ENCODE measurements around the gene ARHGAP26.

DNA sequence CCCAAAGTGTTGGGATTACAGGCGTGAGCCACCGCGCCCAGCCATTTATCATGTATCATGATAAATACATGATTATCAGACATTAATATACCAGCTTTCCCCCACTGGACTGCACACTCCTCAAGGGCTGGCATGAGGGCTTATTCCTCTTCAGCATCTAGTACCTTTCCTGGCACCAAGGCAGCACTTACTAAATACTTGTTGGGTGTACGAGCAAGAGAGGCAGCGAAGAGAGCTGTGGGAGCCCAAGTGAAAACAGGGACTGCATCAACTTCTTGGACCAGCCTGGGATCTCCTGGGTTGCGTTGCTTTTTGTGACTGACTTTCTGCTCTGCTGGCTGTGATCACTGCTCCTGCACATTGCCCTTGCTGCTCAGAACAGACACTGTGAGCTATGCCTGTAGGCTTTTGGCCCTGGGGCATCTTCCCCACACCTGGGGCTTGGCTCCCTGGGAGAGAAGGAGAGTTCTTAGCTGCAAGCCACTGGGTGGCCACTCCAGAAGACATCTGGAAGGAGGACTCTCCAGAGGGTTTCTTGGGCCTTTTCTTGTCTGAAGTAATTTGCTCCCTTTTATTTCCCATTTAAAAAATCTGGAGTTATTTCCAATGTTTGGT lies 409.1 kb downstream of the ARHGAP26 start:
- TF ChIP-seq, protein P1, sequence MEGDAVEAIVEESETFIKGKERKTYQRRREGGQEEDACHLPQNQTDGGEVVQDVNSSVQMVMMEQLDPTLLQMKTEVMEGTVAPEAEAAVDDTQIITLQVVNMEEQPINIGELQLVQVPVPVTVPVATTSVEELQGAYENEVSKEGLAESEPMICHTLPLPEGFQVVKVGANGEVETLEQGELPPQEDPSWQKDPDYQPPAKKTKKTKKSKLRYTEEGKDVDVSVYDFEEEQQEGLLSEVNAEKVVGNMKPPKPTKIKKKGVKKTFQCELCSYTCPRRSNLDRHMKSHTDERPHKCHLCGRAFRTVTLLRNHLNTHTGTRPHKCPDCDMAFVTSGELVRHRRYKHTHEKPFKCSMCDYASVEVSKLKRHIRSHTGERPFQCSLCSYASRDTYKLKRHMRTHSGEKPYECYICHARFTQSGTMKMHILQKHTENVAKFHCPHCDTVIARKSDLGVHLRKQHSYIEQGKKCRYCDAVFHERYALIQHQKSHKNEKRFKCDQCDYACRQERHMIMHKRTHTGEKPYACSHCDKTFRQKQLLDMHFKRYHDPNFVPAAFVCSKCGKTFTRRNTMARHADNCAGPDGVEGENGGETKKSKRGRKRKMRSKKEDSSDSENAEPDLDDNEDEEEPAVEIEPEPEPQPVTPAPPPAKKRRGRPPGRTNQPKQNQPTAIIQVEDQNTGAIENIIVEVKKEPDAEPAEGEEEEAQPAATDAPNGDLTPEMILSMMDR (IDR thresholded peaks at IDR 0.05; ENCODE audit: low read depth, low read length, missing input control), result no peak
- TF ChIP-seq, protein P2, sequence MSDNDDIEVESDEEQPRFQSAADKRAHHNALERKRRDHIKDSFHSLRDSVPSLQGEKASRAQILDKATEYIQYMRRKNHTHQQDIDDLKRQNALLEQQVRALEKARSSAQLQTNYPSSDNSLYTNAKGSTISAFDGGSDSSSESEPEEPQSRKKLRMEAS (IDR thresholded peaks at IDR 0.05), result no peak
- TF ChIP-seq HNF4A (conservative IDR thresholded peaks at IDR 0.05) (no peak), TAF1 (conservative IDR thresholded peaks at IDR 0.05) (no peak), YY1 (IDR thresholded peaks at IDR 0.05) (no peak), JUND (IDR thresholded peaks at IDR 0.05) (no peak), NR2F2 (IDR thresholded peaks at IDR 0.05) (no peak), SP1 (IDR thresholded peaks at IDR 0.05) (no peak), GABPA (IDR thresholded peaks at IDR 0.05 in 1 of 2, conservative IDR thresholded peaks at IDR 0.05 in 1 of 2) (no peak), FOXA1 (IDR thresholded peaks at IDR 0.05) (no peak)
- TF ChIP-seq, protein P3, sequence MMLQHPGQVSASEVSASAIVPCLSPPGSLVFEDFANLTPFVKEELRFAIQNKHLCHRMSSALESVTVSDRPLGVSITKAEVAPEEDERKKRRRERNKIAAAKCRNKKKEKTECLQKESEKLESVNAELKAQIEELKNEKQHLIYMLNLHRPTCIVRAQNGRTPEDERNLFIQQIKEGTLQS (IDR thresholded peaks at IDR 0.05), result no peak
- TF ChIP-seq, protein P4, sequence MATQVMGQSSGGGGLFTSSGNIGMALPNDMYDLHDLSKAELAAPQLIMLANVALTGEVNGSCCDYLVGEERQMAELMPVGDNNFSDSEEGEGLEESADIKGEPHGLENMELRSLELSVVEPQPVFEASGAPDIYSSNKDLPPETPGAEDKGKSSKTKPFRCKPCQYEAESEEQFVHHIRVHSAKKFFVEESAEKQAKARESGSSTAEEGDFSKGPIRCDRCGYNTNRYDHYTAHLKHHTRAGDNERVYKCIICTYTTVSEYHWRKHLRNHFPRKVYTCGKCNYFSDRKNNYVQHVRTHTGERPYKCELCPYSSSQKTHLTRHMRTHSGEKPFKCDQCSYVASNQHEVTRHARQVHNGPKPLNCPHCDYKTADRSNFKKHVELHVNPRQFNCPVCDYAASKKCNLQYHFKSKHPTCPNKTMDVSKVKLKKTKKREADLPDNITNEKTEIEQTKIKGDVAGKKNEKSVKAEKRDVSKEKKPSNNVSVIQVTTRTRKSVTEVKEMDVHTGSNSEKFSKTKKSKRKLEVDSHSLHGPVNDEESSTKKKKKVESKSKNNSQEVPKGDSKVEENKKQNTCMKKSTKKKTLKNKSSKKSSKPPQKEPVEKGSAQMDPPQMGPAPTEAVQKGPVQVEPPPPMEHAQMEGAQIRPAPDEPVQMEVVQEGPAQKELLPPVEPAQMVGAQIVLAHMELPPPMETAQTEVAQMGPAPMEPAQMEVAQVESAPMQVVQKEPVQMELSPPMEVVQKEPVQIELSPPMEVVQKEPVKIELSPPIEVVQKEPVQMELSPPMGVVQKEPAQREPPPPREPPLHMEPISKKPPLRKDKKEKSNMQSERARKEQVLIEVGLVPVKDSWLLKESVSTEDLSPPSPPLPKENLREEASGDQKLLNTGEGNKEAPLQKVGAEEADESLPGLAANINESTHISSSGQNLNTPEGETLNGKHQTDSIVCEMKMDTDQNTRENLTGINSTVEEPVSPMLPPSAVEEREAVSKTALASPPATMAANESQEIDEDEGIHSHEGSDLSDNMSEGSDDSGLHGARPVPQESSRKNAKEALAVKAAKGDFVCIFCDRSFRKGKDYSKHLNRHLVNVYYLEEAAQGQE (IDR thresholded peaks at IDR 0.05), result no peak

All from liver (tissue), 3 donors.